Measurements from ENCODE around the gene PDE8B.

- TF ChIP-seq GATA2 (IDR thresholded peaks at IDR 0.05; ENCODE audit: low read depth, low read length): no peak
- TF ChIP-seq GATA3 (IDR thresholded peaks at IDR 0.05; ENCODE audit: low read depth, low read length): no peak
These were observed 41.6 kb upstream of the PDE8B start for GRCh38 chr5:77168879-77169244.

Data from SH-SY5Y (cell line).